Stomach (tissue), 4 donors: ENCODE results near the gene DAGLB.
"Not testable (repeated sequence)": the region's sequence is repeated elsewhere in the genome, so short reads cannot be mapped to it uniquely, and the experiment has no call there.

Experiments
- POLR2A ChIP-seq, 4 donors: fragments of 450-650 bp; IDR thresholded peaks; one replicate each; pipeline ENCODE4 v1.6.1; 2016; ENCODE audit warnings: antibody characterized with exemption in 4 of 4, control low read depth in 2 of 4, mild to moderate bottlenecking in 1 of 4, moderate library complexity in 1 of 4
- POLR2AphosphoS5 ChIP-seq, 3 donors: sonication (generic); formaldehyde crosslinking; IDR thresholded peaks; one replicate each; pipeline ENCODE4 v1.6.1; 2016; ENCODE audit warnings: antibody characterized with exemption in 3 of 3
- TF ChIP-seq, protein P1 (sequence below), 7 experiments: fragments of 450-650 bp in 4 of 7; fragments of 200-600 bp in 3 of 7; sonication (generic) in 3 of 7; IDR thresholded peaks; one replicate each; pipeline ENCODE4 v1.5.1; 2016 to 2019; ENCODE audit warnings: antibody characterized with exemption in 7 of 7, control low read depth in 2 of 7, mild to moderate bottlenecking in 1 of 7

DNA sequence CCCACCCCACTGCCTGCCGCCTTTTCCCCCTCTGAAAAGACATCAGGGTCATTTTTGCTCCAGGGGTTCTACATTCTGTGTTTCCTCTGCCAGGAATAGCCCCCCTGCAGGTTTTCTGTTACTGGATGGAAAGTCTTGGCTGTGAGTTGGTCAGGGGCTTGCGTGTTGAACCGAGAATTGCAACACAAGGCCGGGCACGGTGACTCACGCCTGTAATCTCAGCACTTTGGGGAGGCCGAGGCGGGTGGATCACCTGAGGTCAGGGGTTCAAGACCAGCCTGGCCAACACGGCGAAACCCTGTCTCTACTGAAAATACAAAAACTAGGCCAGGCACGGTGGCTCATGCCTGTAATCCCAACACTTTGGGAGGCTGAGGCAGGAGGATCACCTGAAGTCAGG, 2.1 kb upstream of the DAGLB start:
- not testable (repeated sequence) for TF ChIP-seq POLR2A, POLR2AphosphoS5 (IDR thresholded peaks at IDR 0.05)
- TF ChIP-seq, protein P1, sequence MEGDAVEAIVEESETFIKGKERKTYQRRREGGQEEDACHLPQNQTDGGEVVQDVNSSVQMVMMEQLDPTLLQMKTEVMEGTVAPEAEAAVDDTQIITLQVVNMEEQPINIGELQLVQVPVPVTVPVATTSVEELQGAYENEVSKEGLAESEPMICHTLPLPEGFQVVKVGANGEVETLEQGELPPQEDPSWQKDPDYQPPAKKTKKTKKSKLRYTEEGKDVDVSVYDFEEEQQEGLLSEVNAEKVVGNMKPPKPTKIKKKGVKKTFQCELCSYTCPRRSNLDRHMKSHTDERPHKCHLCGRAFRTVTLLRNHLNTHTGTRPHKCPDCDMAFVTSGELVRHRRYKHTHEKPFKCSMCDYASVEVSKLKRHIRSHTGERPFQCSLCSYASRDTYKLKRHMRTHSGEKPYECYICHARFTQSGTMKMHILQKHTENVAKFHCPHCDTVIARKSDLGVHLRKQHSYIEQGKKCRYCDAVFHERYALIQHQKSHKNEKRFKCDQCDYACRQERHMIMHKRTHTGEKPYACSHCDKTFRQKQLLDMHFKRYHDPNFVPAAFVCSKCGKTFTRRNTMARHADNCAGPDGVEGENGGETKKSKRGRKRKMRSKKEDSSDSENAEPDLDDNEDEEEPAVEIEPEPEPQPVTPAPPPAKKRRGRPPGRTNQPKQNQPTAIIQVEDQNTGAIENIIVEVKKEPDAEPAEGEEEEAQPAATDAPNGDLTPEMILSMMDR (IDR thresholded peaks at IDR 0.05): not testable (repeated sequence)
